K562 (cell line): Measurements from ENCODE around the gene USH1G.

Experiments
- DPF2 ChIP-seq: fragments of 450-650 bp; IDR thresholded peaks from 2 replicates; pipeline ENCODE4 v1.6.1; 2016
- IFI16 ChIP-seq: fragments of 250-450 bp; sonication (Bioruptor Pico); IDR thresholded peaks from 2 replicates; pipeline ENCODE4 v2.1.2; 2022; ENCODE audit warnings: mild to moderate bottlenecking, inconsistent platforms
- PHF20 ChIP-seq: fragments of 450-650 bp; IDR thresholded peaks from 2 replicates; pipeline ENCODE4 v1.6.1; 2018; ENCODE audit not compliant: partially characterized antibody
- POLR2A ChIP-seq: fragments of 450-650 bp; conservative IDR thresholded peaks from 2 replicates; pipeline ENCODE4 v1.6.1; 2016
- SP1 ChIP-seq: sonication (generic); formaldehyde crosslinking; IDR thresholded peaks from 2 replicates; pipeline ENCODE4 v1.8.1; 2022; ENCODE audit warnings: mild to moderate bottlenecking, missing genetic modification reagents
- TEAD2 ChIP-seq: fragments of 450-650 bp; IDR thresholded peaks from 2 replicates; pipeline ENCODE4 v1.6.1; 2016; ENCODE audit warnings: missing genetic modification characterization, control low read depth, missing compliant biosample characterization
- ZNF444 ChIP-seq: fragments of 250-450 bp; sonication (Bioruptor Pico); IDR thresholded peaks from 2 replicates; pipeline ENCODE4 v1.4.0; 2020; ENCODE audit warnings: mild to moderate bottlenecking, moderate library complexity
- TF ChIP-seq, protein P1 (sequence below), 3 experiments: IDR thresholded peaks in 2 of 3; conservative IDR thresholded peaks in 1 of 3; 2 replicates each; pipeline ENCODE4 v1.5.1; 2011 to 2012; ENCODE audit warnings: low read length in 3 of 3, mild to moderate bottlenecking in 3 of 3, control low read depth in 2 of 3, improper control_type of control experiment in 1 of 3, inconsistent platforms in 1 of 3, low read depth in 1 of 3, mixed read lengths in 1 of 3, moderate library complexity in 1 of 3; ENCODE audit not compliant: insufficient read depth in 2 of 3
- TF ChIP-seq, protein P2 (sequence below): fragments of 200-600 bp; sonication (generic); IDR thresholded peaks from one replicate; pipeline ENCODE4 v1.6.1; 2012; ENCODE audit warnings: mild to moderate bottlenecking, low read depth, low read length, inconsistent platforms
- TF ChIP-seq, protein P3 (sequence below): fragments of 450-650 bp; IDR thresholded peaks from one replicate; pipeline ENCODE4 v1.6.1; 2018; ENCODE audit warnings: mild to moderate bottlenecking, moderate library complexity; ENCODE audit not compliant: partially characterized antibody

DNA sequence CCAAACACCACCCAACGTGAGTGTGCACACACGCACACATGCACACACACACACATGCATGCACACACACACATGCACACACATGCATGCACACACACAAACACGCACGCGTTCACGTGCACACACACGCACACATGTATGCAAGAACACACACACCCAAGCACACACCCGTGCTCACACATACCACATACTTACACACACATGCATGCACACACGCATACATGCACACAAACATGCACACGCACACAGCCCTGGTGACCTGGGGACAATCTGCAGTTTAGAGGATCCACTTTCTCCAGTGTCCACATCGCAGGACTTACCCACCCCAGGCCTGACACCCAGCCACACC, 6.2 kb downstream of the USH1G start:
- TF ChIP-seq DPF2 = no peak
- TF ChIP-seq TEAD2 (tag) = no peak
- TF ChIP-seq, protein P1, sequence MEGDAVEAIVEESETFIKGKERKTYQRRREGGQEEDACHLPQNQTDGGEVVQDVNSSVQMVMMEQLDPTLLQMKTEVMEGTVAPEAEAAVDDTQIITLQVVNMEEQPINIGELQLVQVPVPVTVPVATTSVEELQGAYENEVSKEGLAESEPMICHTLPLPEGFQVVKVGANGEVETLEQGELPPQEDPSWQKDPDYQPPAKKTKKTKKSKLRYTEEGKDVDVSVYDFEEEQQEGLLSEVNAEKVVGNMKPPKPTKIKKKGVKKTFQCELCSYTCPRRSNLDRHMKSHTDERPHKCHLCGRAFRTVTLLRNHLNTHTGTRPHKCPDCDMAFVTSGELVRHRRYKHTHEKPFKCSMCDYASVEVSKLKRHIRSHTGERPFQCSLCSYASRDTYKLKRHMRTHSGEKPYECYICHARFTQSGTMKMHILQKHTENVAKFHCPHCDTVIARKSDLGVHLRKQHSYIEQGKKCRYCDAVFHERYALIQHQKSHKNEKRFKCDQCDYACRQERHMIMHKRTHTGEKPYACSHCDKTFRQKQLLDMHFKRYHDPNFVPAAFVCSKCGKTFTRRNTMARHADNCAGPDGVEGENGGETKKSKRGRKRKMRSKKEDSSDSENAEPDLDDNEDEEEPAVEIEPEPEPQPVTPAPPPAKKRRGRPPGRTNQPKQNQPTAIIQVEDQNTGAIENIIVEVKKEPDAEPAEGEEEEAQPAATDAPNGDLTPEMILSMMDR (IDR thresholded peaks at IDR 0.05 in 2 of 3, conservative IDR thresholded peaks at IDR 0.05 in 1 of 3; ENCODE audit: insufficient read depth in 2 of 3, low read depth in 1 of 3, low read length in 3 of 3) = no peak
- no peak for TF ChIP-seq ZNF444 (CRISPR knock-in tag)
- no peak for TF ChIP-seq SP1 (CRISPR knock-in tag)
- TF ChIP-seq, protein P2, sequence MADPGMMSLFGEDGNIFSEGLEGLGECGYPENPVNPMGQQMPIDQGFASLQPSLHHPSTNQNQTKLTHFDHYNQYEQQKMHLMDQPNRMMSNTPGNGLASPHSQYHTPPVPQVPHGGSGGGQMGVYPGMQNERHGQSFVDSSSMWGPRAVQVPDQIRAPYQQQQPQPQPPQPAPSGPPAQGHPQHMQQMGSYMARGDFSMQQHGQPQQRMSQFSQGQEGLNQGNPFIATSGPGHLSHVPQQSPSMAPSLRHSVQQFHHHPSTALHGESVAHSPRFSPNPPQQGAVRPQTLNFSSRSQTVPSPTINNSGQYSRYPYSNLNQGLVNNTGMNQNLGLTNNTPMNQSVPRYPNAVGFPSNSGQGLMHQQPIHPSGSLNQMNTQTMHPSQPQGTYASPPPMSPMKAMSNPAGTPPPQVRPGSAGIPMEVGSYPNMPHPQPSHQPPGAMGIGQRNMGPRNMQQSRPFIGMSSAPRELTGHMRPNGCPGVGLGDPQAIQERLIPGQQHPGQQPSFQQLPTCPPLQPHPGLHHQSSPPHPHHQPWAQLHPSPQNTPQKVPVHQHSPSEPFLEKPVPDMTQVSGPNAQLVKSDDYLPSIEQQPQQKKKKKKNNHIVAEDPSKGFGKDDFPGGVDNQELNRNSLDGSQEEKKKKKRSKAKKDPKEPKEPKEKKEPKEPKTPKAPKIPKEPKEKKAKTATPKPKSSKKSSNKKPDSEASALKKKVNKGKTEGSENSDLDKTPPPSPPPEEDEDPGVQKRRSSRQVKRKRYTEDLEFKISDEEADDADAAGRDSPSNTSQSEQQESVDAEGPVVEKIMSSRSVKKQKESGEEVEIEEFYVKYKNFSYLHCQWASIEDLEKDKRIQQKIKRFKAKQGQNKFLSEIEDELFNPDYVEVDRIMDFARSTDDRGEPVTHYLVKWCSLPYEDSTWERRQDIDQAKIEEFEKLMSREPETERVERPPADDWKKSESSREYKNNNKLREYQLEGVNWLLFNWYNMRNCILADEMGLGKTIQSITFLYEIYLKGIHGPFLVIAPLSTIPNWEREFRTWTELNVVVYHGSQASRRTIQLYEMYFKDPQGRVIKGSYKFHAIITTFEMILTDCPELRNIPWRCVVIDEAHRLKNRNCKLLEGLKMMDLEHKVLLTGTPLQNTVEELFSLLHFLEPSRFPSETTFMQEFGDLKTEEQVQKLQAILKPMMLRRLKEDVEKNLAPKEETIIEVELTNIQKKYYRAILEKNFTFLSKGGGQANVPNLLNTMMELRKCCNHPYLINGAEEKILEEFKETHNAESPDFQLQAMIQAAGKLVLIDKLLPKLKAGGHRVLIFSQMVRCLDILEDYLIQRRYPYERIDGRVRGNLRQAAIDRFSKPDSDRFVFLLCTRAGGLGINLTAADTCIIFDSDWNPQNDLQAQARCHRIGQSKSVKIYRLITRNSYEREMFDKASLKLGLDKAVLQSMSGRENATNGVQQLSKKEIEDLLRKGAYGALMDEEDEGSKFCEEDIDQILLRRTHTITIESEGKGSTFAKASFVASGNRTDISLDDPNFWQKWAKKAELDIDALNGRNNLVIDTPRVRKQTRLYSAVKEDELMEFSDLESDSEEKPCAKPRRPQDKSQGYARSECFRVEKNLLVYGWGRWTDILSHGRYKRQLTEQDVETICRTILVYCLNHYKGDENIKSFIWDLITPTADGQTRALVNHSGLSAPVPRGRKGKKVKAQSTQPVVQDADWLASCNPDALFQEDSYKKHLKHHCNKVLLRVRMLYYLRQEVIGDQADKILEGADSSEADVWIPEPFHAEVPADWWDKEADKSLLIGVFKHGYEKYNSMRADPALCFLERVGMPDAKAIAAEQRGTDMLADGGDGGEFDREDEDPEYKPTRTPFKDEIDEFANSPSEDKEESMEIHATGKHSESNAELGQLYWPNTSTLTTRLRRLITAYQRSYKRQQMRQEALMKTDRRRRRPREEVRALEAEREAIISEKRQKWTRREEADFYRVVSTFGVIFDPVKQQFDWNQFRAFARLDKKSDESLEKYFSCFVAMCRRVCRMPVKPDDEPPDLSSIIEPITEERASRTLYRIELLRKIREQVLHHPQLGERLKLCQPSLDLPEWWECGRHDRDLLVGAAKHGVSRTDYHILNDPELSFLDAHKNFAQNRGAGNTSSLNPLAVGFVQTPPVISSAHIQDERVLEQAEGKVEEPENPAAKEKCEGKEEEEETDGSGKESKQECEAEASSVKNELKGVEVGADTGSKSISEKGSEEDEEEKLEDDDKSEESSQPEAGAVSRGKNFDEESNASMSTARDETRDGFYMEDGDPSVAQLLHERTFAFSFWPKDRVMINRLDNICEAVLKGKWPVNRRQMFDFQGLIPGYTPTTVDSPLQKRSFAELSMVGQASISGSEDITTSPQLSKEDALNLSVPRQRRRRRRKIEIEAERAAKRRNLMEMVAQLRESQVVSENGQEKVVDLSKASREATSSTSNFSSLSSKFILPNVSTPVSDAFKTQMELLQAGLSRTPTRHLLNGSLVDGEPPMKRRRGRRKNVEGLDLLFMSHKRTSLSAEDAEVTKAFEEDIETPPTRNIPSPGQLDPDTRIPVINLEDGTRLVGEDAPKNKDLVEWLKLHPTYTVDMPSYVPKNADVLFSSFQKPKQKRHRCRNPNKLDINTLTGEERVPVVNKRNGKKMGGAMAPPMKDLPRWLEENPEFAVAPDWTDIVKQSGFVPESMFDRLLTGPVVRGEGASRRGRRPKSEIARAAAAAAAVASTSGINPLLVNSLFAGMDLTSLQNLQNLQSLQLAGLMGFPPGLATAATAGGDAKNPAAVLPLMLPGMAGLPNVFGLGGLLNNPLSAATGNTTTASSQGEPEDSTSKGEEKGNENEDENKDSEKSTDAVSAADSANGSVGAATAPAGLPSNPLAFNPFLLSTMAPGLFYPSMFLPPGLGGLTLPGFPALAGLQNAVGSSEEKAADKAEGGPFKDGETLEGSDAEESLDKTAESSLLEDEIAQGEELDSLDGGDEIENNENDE = no peak
- TF ChIP-seq PHF20 = peak; percentile 35
- no peak for TF ChIP-seq IFI16 (CRISPR knock-in tag)
- no peak for TF ChIP-seq POLR2A
- TF ChIP-seq, protein P3, sequence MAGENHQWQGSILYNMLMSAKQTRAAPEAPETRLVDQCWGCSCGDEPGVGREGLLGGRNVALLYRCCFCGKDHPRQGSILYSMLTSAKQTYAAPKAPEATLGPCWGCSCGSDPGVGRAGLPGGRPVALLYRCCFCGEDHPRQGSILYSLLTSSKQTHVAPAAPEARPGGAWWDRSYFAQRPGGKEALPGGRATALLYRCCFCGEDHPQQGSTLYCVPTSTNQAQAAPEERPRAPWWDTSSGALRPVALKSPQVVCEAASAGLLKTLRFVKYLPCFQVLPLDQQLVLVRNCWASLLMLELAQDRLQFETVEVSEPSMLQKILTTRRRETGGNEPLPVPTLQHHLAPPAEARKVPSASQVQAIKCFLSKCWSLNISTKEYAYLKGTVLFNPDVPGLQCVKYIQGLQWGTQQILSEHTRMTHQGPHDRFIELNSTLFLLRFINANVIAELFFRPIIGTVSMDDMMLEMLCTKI = no peak
